ENCODE data around the gene C12orf76. TPM values are rescaled to one million over a fixed set of nuclear protein-coding genes. Genes with fewer than 3 reads are reported as not detected.

Gene C12orf76
- total RNA-seq, 1 donor from 2014 or later, result 22.2 TPM

- Mint-ChIP-seq H3K9me3 (no peaks in the 10 kb centered on the region), H3K27me3 (ENCODE audit: low read depth) (no peaks in the 10 kb centered on the region), H3K4me3 (no peak overlapping the region), H3K27ac (no peak overlapping the region), H3K4me1 (peaks cover 4% of the 10 kb centered on the region), H3K36me3 (peaks cover 41% of the 10 kb centered on the region)
- no peak for TF ChIP-seq CTCF (IDR thresholded peaks at IDR 0.05; ENCODE audit: unreplicated experiment)
- no peak for DNase-seq (ENCODE audit: low spot score in 2 of 2, unreplicated experiment in 2 of 2)
These were observed 19.0 kb downstream of the C12orf76 start for GRCh38 chr12:110029290-110029815.

- H3K4me3 Mint-ChIP-seq, result no peak overlapping the region
- H3K4me1 Mint-ChIP-seq, result peaks cover 11% of the 10 kb centered on the region
- no peak overlapping the region for H3K27ac Mint-ChIP-seq
- H3K27me3 Mint-ChIP-seq (ENCODE audit: low read depth), result no peaks in the 10 kb centered on the region
- H3K9me3 Mint-ChIP-seq, result no peaks in the 10 kb centered on the region
- no peak for TF ChIP-seq CTCF (IDR thresholded peaks at IDR 0.05; ENCODE audit: unreplicated experiment)
- peaks cover 34% of the 10 kb centered on the region for H3K36me3 Mint-ChIP-seq
- DNase-seq (ENCODE audit: low spot score in 2 of 2, unreplicated experiment in 2 of 2), result no peak
These were observed 20.0 kb downstream of the C12orf76 start for GRCh38 chr12:110028323-110028722.

- no peak overlapping the region for H3K4me3 Mint-ChIP-seq
- no peak for TF ChIP-seq CTCF (IDR thresholded peaks at IDR 0.05; ENCODE audit: unreplicated experiment)
- H3K27ac Mint-ChIP-seq, result peak overlapping the region; percentile 41
- DNase-seq (ENCODE audit: low spot score in 2 of 2, unreplicated experiment in 2 of 2), result no peak
- H3K36me3 Mint-ChIP-seq, result peaks cover 31% of the 10 kb centered on the region
- no peaks in the 10 kb centered on the region for H3K9me3 Mint-ChIP-seq
- peaks cover 18% of the 10 kb centered on the region for H3K4me1 Mint-ChIP-seq
- no peaks in the 10 kb centered on the region for H3K27me3 Mint-ChIP-seq (ENCODE audit: low read depth)
These were observed 24.3 kb downstream of the C12orf76 start for GRCh38 chr12:110024051-110024450.

GRCh38 chr12:110023059-110023980 lies 25.0 kb downstream of the C12orf76 start:
- H3K4me1 Mint-ChIP-seq, result peaks cover 18% of the 10 kb centered on the region
- TF ChIP-seq CTCF (IDR thresholded peaks at IDR 0.05; ENCODE audit: unreplicated experiment), result no peak
- H3K9me3 Mint-ChIP-seq, result no peaks in the 10 kb centered on the region
- H3K27ac Mint-ChIP-seq, result no peak overlapping the region
- no peaks in the 10 kb centered on the region for H3K27me3 Mint-ChIP-seq (ENCODE audit: low read depth)
- no peak overlapping the region for H3K4me3 Mint-ChIP-seq
- peaks cover 34% of the 10 kb centered on the region for H3K36me3 Mint-ChIP-seq
- no peak for DNase-seq (ENCODE audit: low spot score in 2 of 2, unreplicated experiment in 2 of 2)

GRCh38 chr12:110020956-110021355 lies 27.4 kb downstream of the C12orf76 start:
- Mint-ChIP-seq H3K27me3 (ENCODE audit: low read depth) (no peaks in the 10 kb centered on the region), H3K9me3 (no peaks in the 10 kb centered on the region), H3K4me3 (no peak overlapping the region), H3K27ac (no peak overlapping the region), H3K4me1 (peaks cover 18% of the 10 kb centered on the region), H3K36me3 (peaks cover 22% of the 10 kb centered on the region)
- DNase-seq (ENCODE audit: low spot score in 2 of 2, unreplicated experiment in 2 of 2), result no peak
- TF ChIP-seq CTCF (IDR thresholded peaks at IDR 0.05; ENCODE audit: unreplicated experiment), result no peak

Measured in mesothelial cell of epicardium (in vitro differentiated cells).